ENCODE measurements around the gene CLCF1. TPM values are rescaled to one million over a fixed set of nuclear protein-coding genes. Genes with fewer than 3 reads are reported as not detected.

CLCF1 gene
- total and polyA plus RNA-seq, 2 of the 13 experiments (the other 11 are each of a cell fraction or from before 2014, with no cell fraction given) = 0.49 to 0.78 TPM

DNA sequence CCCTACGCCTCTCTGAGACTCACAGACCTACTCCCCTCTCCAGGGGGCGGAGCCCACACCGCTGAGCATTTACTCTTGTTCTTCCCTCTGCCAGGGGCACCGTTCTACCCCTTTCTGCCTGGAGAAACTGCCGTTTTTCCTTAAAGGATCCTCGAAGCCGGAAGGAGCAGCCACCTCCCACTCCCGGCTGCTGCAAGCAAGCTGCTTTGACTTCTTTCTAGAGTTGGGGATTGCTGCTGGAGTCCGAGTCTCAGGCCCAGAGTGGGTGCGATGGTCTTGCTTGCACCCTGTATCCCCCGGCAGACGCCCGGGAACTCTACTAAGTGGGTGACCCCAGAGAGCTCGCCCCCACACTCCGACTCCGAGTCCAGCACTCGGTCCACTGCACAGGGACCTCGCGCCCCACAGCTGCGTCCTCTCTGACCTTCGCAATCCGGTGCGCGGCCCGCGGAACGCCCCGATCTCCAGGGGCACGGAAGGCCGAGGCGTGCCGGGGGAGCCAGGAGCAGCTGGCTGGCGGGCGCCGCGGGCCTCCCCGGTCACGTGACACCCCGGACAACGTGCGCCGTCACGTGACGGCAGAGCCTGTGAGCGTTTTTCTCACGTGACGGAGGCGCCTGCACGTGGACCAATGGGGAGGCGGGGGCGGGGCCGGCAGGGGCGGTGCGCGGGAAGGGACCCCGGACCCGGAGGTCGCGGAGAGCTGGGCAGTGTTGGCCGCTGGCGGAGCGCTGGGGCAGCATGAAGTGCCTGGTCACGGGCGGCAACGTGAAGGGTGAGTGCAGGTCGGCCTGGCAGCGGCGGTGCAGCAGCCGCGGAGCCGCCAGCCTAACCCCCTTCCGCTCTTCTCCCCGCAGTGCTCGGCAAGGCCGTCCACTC is 18.1 kb upstream of the CLCF1 start, which contains the start of gene RAD9A (continued):
- TF ChIP-seq, protein P1, sequence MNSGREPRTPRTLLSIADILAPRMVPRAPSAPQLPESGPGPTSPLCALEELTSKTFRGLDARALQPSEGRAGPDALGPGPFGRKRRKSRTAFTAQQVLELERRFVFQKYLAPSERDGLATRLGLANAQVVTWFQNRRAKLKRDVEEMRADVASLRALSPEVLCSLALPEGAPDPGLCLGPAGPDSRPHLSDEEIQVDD (CRISPR knock-in tag; IDR thresholded peaks at IDR 0.05; ENCODE audit: borderline replicate concordance) = peak; percentile 93; the same call in 1 of the 2 replicates
- no peak for TF ChIP-seq NFRKB (IDR thresholded peaks at IDR 0.05)
- no peak for TF ChIP-seq HDAC6 (IDR thresholded peaks at IDR 0.05; ENCODE audit: low read depth, low read length)
- no peak for TF ChIP-seq MAFF (IDR thresholded peaks at IDR 0.05; ENCODE audit: low read depth, low read length)
- no peak for TF ChIP-seq ZEB1 (IDR thresholded peaks at IDR 0.05; ENCODE audit: insufficient replicate concordance, low read depth)
- TF ChIP-seq CHD4 (IDR thresholded peaks at IDR 0.05; ENCODE audit: borderline replicate concordance, low read length) = no peak
- peak; percentile 96 for TF ChIP-seq NRL (CRISPR knock-in tag; IDR thresholded peaks at IDR 0.05; ENCODE audit: borderline replicate concordance)
- TF ChIP-seq, protein P2, sequence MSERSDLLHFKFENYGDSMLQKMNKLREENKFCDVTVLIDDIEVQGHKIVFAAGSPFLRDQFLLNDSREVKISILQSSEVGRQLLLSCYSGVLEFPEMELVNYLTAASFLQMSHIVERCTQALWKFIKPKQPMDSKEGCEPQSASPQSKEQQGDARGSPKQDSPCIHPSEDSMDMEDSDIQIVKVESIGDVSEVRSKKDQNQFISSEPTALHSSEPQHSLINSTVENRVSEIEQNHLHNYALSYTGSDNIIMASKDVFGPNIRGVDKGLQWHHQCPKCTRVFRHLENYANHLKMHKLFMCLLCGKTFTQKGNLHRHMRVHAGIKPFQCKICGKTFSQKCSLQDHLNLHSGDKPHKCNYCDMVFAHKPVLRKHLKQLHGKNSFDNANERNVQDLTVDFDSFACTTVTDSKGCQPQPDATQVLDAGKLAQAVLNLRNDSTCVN (CRISPR knock-in tag; IDR thresholded peaks at IDR 0.05; ENCODE audit: borderline replicate concordance) = 0 out of 2 replicates have a peak, but pooled peaks have one; percentile 26
- peak; percentile 63; the same call in 1 of the 2 replicates for TF ChIP-seq JUND (CRISPR knock-in tag; IDR thresholded peaks at IDR 0.05)
- TF ChIP-seq, protein P3, sequence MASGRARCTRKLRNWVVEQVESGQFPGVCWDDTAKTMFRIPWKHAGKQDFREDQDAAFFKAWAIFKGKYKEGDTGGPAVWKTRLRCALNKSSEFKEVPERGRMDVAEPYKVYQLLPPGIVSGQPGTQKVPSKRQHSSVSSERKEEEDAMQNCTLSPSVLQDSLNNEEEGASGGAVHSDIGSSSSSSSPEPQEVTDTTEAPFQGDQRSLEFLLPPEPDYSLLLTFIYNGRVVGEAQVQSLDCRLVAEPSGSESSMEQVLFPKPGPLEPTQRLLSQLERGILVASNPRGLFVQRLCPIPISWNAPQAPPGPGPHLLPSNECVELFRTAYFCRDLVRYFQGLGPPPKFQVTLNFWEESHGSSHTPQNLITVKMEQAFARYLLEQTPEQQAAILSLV (CRISPR knock-in tag; IDR thresholded peaks at IDR 0.05; ENCODE audit: borderline replicate concordance) = peak; percentile 86; the same call in 1 of the 2 replicates
- peak; percentile 78 for TF ChIP-seq SKIL (CRISPR knock-in tag; IDR thresholded peaks at IDR 0.05; ENCODE audit: borderline replicate concordance)
- 0 out of 2 replicates have a peak, but pooled peaks have one; percentile 83 for TF ChIP-seq PRMT3 (CRISPR knock-in tag; IDR thresholded peaks at IDR 0.05; ENCODE audit: borderline replicate concordance, low read depth)
- TF ChIP-seq POGK (CRISPR knock-in tag; conservative IDR thresholded peaks at IDR 0.05) = 0 out of 2 replicates have a peak, but pooled peaks have one; percentile 67

Data from HepG2 (cell line).